Left renal pelvis (tissue), 4 donors: Measurements from ENCODE around the gene TADA1. TPM values are rescaled to one million over a fixed set of nuclear protein-coding genes. Genes with fewer than 3 reads are reported as not detected.
"Not testable (repeated sequence)": the region's sequence is repeated elsewhere in the genome, so short reads cannot be mapped to it uniquely, and the experiment has no call there.

Source experiments
- DNase-seq, 4 donors: peaks; one replicate each; pipeline ENCODE4 v3.0.0-alpha.2; 2013; ENCODE audit warnings: low read depth in 4 of 4, low spot score in 3 of 4
- polyA plus RNA-seq, 4 donors: library from polyadenylated mRNA; unstranded; fragments of 120-200 nt; gene quantifications; one replicate each; pipeline ENCODE4 v1.2.1, GENCODE V29; 2013; ENCODE audit not compliant: insufficient read length in 4 of 4

Gene TADA1
- polyA plus RNA-seq, 4 donors, result 20.0 to 29.2 (median 26.4) TPM

DNA sequence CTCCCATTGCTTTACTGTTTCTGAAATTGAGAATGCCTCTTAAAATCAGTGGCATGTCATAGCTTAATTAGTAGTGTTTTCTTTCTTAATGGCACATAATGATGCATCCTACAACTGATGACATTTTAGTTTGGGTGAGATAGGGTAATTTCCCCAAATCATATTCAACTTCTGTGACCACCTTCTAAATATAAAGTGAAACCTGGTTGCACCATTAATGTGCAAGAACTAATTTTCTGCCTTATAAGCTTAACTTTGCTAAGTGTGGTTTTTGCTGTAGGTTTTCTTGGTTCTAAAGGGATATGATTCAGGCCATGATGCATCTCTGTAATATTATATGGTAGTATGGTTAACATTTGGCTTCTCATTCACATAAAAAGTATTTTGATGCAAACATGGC, 27.9 kb downstream of the TADA1 start:
- no peak for DNase-seq

- no peak for DNase-seq
Measured at GRCh38 chr1:166844791-166845190, 31.3 kb downstream of the TADA1 start.

DNA sequence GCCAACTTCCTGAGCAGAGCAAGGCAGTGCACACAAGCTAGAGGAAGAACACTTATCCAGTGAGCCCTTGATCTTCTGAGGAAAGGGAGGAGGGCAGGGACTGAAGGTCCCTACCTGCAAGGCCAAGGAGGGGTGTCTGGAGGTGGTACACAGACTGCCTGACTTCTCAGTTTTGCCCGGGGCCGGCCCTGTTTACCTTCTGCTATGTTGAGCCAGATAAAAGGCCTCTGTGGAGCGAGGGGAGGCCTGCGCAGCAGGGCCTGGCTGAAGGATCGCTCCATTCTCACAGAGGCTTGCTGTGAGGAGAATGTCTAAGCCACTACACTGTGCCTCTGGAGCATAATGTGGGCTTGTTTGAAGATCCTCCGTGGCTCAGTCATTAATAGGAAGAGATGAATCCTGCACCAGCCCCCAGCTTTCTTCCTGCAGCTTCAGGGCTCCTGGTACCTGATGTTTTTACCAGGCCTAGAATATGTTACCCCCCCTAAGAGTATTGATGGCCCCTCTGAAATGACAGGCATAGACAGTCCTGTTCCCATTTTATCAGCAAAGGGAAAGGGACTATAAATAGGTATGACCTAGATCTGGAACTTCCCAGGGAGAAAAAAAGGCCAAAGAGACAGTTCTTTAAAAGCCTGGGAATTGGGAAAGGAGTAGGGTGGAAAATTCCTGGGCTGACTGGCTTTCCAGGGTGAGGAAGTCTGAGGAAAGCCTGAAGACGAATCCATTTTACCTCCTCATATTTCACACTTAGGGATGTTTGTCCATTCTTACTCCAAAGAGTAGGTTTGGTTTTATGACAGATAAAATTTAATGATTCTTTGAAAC, 32.1 kb downstream of the TADA1 start:
- DNase-seq, result no peak

DNA sequence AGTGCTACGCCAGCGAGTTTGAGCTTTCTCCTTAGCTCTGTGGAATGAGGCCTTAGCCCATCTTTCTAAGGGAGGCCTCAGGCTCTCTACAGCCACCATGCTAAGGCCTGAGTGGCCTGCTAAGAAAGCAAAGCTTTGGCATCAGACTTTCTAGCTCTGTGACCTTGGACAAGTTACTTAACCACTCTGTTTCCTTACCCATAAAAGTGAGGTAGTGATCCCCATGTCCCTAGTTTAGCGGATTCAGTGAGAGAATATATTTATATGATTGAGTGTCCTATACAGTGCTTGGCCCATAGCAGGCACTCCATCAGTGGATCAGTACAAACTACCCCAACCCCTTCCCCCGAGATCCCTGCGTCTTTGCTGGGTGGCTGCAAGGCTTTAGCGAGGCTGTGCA, 32.7 kb downstream of the TADA1 start:
- DNase-seq, result no peak

DNA sequence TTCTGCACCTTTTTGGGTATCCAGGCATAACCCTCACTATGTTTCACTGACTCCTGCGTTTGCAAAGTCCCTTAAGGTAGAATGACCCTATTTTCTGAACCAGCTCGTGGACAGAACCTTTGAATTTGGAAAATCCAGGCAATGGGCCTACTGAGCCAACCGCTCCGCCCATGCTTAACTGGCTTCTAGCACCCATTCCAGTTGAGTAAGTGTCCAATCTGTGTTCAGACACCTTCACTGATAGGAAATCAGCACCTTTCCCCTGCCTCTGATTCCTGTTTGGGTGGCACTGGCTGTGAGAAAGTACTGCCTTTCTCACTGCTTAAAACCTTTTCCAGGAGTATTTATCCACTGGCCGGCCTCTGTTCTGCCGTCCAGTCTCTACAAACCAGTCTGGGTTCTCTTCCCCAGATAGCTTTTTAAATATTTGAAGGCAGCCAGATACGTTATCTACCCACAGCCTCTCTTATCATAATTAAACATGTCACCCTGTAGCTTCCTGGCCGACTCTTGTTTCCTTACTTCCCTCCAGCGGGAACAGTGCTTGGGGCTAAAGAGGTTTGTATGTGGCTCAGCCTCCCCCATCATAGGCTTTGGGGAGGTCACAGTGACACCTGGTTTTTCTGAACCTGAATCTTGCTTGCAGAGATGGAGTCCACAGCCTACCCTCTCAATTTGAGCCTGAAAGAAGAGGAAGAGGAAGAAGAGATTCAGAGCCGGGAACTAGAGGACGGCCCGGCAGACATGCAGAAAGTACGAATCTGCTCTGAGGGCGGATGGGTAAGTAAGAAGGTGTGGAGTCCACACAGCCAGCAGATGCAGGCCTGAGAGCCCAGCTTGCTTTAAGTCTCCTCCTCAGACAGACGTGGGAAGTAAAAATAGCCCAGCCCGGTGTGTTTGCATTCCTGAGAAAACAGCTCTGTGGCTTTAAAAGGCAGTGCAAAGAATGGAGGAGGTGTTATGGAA, 35.5 kb downstream of the TADA1 start:
- DNase-seq, result no peak

- DNase-seq, result peak in 1 of 4 donors; percentile 20
Measured at GRCh38 chr1:166839600-166840308, 36.3 kb downstream of the TADA1 start.

DNA sequence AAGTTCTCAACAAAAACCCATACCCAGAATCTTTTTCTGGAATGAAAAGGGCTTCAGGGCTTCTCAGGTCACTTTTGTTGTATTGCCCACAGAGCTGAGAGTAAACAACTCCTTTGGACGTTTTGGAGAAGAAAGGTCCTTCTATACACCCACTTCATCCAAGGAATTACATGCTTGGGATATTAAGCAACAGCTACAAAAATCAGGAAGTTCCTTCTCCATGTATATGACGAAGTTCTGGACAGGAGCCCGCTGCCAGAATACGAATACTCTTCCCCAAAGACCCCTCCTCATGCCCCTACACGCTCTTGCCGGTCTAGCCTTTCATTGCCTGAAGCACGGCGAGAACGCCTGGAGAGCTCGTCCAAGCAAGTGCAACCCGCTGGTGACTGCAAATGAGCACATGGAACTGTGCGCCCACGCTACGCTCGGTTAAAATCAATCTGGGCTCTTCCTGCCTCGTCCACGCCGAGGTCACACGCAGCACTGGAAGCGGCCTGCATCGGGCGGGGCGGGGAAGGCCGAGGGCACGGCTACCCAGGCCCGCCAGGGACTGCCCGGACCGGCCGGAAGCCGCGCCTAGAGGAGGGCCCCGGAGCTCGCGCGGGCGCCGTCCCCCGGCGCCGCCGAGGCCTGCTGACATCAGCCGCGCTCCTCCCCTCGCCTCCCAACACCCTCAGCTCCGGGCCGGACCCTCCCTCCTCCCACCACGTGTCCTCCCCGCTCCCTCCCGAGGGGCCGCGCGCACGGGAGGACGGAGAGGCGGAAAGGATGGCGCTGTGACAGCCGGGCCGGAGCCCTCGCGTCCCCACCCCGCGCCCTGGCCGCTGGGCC, 37.1 kb downstream of the TADA1 start, which contains the start of gene POGK:
TSS of gene POGK (plus strand) at position 710 of the 834 bp plus-strand sequence. CDS start 1,482 bp downstream, outside the sequence.
- peak; percentile 77 to 86 (median 83) for DNase-seq

GRCh38 chr1:166836733-166837132, 39.3 kb downstream of the TADA1 start:
- DNase-seq, result no peak

GRCh38 chr1:166829762-166830161, 46.3 kb downstream of the TADA1 start:
- DNase-seq, result not testable (repeated sequence)

- no peak for DNase-seq
Measured at GRCh38 chr1:166827426-166827825, 48.6 kb downstream of the TADA1 start.

GRCh38 chr1:166822385-166822784, 53.7 kb downstream of the TADA1 start:
- no peak for DNase-seq

DNA sequence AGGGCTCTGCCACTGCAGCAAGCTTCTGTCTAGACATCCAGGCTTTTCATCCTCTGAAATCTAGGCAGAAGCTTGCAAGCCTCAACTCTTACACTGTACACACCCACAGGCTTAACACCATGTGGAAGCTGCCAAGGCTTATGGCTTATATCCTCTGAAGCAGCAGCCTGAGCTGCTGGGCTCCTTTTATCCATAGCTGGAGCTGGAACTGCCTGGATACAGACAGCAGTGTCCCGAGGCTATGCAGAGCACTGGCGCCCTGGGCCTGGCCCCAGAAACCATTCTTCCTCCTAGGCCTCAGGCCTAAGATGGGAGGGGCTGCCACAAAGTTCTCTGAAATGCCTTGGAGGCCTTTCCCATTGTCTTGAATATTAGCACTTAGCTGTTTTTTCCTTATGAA, 56.1 kb downstream of the TADA1 start:
- no peak for DNase-seq

- DNase-seq, result peak in 2 of 4 donors; percentile 9 to 10
Measured at GRCh38 chr1:166814611-166815010, 61.5 kb downstream of the TADA1 start.

DNA sequence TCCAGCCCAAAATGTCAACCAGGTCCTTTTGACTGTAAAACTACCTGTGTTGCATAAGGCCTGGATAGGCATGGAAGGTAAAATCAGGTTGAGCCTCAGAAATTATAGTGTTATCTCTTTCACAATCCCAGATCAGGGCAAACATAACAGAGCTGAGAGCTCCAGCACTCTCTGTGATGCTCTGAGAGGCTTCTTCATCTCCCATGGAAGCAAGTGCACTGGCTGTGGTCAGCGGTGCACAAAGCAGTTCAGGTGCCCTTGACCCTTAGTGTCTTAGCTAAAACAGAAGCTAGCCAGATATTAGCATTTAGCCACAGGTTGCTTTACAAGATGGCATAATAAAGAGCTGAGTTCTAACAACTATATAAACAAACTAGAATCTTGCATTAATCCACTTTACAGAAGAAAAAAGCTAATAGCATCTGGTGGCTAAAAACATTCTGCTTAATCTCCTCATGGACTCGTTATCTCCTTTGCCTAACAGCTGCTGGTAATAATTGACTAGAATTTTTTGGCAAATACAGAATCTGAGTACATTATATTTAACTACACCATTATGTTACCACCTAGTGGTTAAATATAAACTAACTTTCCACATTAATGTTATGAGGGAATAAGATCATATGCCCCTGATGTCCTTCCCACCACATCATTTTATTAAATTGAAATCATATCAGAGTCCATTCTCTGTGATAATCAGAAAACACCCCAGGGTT, 62.4 kb downstream of the TADA1 start:
- DNase-seq, result no peak

- DNase-seq, result no peak
Measured at GRCh38 chr1:166811691-166812090, 64.4 kb downstream of the TADA1 start.

DNA sequence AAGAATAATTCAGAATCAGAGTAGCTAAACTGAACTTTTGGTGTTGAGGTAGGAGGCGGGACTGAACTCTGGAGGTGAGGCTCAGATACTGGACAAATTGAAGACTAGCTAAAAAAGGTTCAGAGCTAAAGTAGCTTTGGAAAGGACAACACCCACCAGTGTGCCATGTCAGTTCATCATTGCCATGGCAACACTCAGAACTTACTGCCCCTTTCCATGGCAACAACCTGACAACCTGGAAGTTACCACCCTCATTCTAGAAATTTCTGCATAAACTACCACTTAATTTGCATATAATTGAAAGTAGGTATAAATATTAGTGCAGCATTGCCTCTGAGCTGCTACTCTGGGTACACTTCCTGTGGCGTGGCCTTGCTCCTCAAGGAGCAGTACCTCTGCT, 67.1 kb downstream of the TADA1 start:
- DNase-seq, result no peak
